Ecto neural progenitor cell (in vitro differentiated cells): ENCODE data around the gene DCAF12L1.
A peak's percentile ranks its signal among the peaks of the same experiment; 100 is the strongest.

Experiments
- DNase-seq: peaks from one replicate; pipeline ENCODE4 v3.0.0-alpha.2; 2018; ENCODE audit warnings: low spot score

The DCAF12L1 gene

DNA sequence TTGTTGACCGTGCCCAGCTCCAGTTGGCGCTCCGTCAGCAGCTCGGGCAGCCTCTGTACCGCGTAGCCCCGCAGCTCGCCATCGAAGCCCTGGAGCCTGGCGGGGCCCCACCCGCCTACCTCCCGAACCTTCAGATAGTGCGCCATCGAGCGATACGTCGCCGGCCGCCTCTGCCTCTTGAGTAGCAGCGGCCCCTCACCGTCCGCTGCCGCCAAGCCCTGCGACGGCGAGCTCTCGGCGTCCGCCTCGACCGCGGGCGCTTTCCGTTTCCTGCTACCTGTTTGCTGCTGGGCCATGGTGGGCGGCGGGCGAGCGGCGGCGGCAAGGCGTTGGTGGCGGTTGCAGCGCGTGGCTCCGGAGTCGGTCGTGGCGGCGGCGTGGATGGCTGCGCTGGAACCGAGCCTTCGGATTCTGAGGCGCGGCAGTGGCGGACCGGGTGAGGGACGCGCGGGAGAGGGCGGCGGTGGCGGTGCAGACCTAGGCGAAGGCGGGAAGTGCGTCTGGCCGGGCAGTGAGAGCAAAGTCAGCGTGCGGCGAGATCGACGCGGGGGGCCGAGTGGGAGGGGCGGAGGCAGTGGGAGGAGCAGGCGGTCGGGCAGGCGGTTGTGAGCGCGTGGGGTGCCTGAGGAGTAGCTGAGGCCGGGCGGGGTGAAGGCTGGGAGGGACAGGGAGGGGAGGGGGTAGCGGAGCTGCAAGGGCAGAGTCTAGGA, at the start of gene DCAF12L1:
TSS of gene DCAF12L1 (minus strand) at position 502 of the 710 bp plus-strand sequence. CDS start at position 296, 206 bp downstream.
- peak; percentile 65 for DNase-seq

DNA sequence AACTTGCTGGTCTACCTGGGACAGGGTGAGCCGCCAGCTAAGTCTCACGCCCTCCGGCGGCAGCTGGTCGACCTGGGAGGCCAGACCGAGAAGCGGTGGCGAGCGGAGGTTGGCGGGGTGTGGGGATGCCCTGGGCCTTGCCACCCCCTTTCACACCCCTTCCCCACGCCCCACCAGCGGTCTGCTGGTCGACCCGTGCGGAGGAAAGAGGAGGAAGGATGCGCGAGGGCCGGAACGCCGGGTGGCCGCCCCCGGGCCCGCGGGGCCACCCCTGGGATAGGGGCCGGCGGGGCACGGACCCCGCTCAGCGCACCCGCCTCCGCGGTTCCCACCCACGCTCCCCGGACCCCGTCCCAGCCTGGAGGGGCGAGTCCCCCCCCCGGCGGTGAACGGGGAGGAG, 28.3 kb upstream of the DCAF12L1 start:
- no peak for DNase-seq

DNA sequence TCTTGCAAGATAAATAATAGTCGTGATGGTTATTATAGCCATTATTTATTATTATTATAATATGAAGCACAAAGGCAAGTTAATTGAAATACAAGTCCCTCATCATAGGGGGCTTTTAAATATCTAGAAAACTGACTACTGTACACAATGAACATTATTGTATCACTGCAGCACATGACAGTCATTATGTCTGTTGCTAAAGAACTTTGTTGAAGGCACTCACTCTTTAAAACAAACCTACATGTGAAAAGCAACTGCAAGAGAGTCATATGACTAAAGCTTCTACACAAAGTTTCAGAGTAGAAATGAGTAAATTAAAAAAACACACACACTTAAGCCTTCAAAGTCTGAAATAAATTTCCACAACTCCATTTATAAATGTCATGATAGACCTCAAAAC, 23.3 kb upstream of the DCAF12L1 start:
- DNase-seq: no peak

DNA sequence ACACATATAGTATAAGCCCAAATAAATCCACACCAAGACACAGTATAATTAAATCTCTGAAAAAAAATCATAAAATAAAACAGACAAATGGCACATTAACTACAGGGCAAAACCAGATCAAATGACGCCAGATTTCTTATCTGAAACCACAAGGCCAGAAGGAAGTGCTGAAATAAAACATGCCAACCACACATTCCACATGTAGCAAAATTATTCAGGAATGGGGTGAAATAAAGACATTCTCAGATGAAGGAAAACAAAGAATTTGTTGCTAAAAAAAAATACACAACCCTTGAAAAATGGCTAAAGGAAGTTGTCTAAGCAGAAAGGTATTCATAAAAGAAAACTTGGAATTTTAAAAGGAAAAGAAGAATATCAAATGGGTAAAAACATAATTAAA, 4.5 kb upstream of the DCAF12L1 start:
- DNase-seq: no peak

DNA sequence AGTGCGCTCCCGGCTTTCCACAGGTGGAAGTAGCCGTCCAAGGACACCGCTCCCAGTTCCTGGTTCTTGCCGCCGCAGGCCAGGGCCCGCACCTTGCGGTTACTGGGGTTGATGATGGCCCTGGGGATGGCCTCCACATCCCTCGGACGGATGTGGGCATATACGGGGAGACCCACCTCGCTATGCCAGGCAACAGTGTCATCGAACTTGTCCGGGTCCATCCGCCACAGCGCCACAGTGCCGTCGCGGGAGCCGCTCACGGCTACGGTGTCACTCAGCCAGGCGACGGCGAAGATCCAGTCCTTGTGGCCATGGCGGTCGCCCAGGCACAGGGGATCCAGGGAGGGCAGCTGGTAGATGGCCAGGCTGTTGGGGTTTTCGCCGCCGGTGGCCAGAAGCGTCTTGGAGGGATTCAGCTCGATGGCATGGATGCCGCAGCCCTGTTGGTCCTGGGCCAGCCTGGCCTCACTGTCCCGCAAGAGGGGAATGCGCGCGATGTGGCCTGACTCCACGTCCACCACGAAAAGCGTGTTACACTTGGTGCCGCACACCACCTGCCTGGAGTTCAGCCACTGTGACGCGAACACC, 795 bp downstream of the DCAF12L1 start:
- DNase-seq: peak; percentile 46

DNA sequence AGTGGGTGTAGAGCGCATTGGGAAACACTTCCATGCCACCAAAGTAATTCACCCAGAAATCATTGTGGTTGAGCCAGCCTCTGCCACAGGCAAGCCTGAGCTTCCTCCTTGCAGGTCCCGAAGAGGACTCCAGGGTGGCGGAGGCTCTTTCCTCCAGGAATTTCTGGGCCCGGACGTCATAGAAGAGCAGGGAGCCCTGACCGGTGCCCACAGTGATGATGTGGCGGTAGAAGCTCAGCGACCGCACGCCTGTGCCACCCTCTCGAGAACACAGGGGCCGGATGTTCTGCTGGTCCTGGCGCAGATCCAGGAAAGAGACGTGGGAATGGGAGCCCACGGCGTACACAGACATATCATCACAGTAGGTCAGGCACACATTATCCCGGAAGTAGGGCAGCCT, 1.3 kb downstream of the DCAF12L1 start:
- DNase-seq: no peak

DNA sequence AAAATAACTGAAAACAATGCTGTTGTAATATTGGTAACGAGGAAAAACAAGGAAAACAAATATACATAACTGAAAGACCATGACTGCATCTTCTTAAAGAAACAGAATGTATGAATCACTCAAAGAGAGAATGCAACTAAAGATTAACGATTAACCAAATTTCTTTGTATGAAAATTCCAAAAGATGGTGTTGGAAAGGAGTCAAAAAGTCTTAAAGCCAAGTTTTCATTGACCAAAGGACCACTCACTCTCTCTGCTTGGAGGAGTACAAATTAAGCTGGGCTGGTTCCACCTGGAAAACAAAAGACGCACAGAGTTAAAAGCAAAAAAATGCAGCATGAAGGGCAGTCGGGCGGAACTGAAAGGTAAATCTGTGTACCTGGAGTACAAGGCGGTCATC, 1.8 kb downstream of the DCAF12L1 start:
- DNase-seq: no peak

DNA sequence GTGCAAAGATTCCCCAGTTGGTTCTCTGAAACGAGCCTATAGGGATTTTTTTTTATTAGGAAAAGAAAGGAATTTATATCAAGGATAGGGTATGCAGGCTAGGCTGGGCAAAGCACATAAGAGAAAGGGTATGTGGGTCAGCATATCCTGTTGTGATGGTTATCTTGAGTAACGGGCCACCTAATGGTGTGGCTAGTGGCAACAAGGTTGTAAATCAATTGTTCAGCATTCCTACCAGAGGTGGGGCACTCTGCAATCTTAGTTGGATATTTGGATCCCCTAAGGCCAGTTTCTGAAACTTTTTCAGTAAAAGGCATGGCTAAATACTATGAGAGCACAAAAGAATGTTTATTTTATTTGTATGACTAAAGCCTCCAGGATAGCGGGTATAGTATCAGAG, 42.7 kb downstream of the DCAF12L1 start:
- no peak for DNase-seq
